ENCODE measurements around the gene HIGD2A. TPM values are rescaled to one million over a fixed set of nuclear protein-coding genes. Genes with fewer than 3 reads are reported as not detected.
A peak's percentile ranks its signal among the peaks of the same experiment; 100 is the strongest.

HIGD2A gene
- total and polyA plus RNA-seq, 2 of the 13 experiments (the other 11 are each of a cell fraction or from before 2014, with no cell fraction given) = 89.2 to 146 TPM

GRCh38 chr5:176371621-176372539, 16.7 kb upstream of the HIGD2A start (continued):
- TF ChIP-seq NR2F6 (IDR thresholded peaks at IDR 0.05) (peak; percentile 44; the same call in 1 of the 2 replicates), NR2F6 (CRISPR knock-in tag; IDR thresholded peaks at IDR 0.05) (peak; percentile 64), MIER3 (CRISPR knock-in tag; IDR thresholded peaks at IDR 0.05; ENCODE audit: borderline replicate concordance) (0 out of 2 replicates have a peak, but pooled peaks have one; percentile 28), NR2F2 (IDR thresholded peaks at IDR 0.05; ENCODE audit: borderline replicate concordance, low read depth) (peak; percentile 44; the same call in 1 of the 2 replicates), SOX5 (CRISPR knock-in tag; IDR thresholded peaks at IDR 0.05; ENCODE audit: borderline replicate concordance) (peak; percentile 95), ZNF574 (CRISPR knock-in tag; IDR thresholded peaks at IDR 0.05) (0 out of 2 replicates have a peak, but pooled peaks have one; percentile 21), ZBTB21 (CRISPR knock-in tag; IDR thresholded peaks at IDR 0.05) (peak; percentile 85; the same call in 1 of the 2 replicates), ZNF713 (CRISPR knock-in tag; IDR thresholded peaks at IDR 0.05) (no peak), ZNF292 (CRISPR knock-in tag; IDR thresholded peaks at IDR 0.05; ENCODE audit: borderline replicate concordance, low read depth) (0 out of 2 replicates have a peak, but pooled peaks have one; percentile 26), ZNF136 (CRISPR knock-in tag; IDR thresholded peaks at IDR 0.05; ENCODE audit: low read depth) (0 out of 2 replicates have a peak, but pooled peaks have one; percentile 41)

Data from HepG2 (cell line).